K562 (cell line): Measurements from ENCODE around the gene CCDC54. TPM values are rescaled to one million over a fixed set of nuclear protein-coding genes. Genes with fewer than 3 reads are reported as not detected.

Experiments used
- ATAC-seq: fragments of 200-7000 bp; cut with Tn5 transposase; 3 replicates; pipeline ENCODE4 v1.9.1; 2020; ENCODE audit warnings: moderate library complexity
- BruUV-seq: library from RNA; stranded (reverse); fragments of 400-500 nt; replicated peaks from 2 replicates; lab custom pipeline; 2021; lab: Mats Ljungman, UMichigan
- CTCF ChIA-PET: fragments of 300-600 bp; formaldehyde crosslinking; extraction: SDS; loops from one replicate; lab custom pipeline; 2021; ENCODE audit warnings: low intra/inter-chr PET ratio; lab: Yijun Ruan, JAX
- POLR2A ChIA-PET: fragments of 300-600, 350-650 bp; sonication (Branson Sonifier 250); formaldehyde crosslinking; extraction: SDS; loops from one replicate; lab custom pipeline; 2021; ENCODE audit warnings: antibody characterized with exemption, inconsistent platforms; lab: Yijun Ruan, JAX
- DNase-seq, 4 experiments: peaks; one replicate each; pipeline versions ENCODE4 v3.0.0 to v3.0.0-alpha.2; 2011 to 2018; ENCODE audit warnings: low spot score in 3 of 4, mixed read lengths in 3 of 4; ENCODE audit errors: extremely low read depth in 1 of 4
- FAIRE-seq: peaks from 2 replicates; lab custom pipeline; 2011; peaks lifted over from hg19 to GRCh38; lab: Jason Lieb, UNC
- H2AFZ ChIP-seq: 2 replicates; pipeline ENCODE4 v1.6.0; 2011; ENCODE audit warnings: low read depth, low read length, control low read depth, inconsistent platforms
- H3K27ac ChIP-seq: fragments of 200-600 bp; 3 replicates; pipeline ENCODE4 v1.8.0; 2011; ENCODE audit warnings: low read depth, mild to moderate bottlenecking, control low read depth, inconsistent platforms, low read length, moderate library complexity, mixed read lengths; ENCODE audit errors: extremely low read depth
- H3K27me3 ChIP-seq, 2 experiments: fragments of 300-600 bp in 1 of 2; 2 replicates in 1 of 2; 3 replicates in 1 of 2; pipeline versions ENCODE4 v1.6.0 to v1.8.0; 2011; ENCODE audit warnings: inconsistent platforms in 2 of 2, low read length in 2 of 2, mild to moderate bottlenecking in 1 of 2, mixed read lengths in 1 of 2, moderate library complexity in 1 of 2; ENCODE audit not compliant: control insufficient read depth in 2 of 2, insufficient read depth in 2 of 2
- H3K36me3 ChIP-seq: fragments of 300-600 bp; 3 replicates; pipeline ENCODE4 v1.8.0; 2011; ENCODE audit warnings: mild to moderate bottlenecking, low read length, inconsistent platforms; ENCODE audit not compliant: control insufficient read depth, insufficient read depth
- H3K4me1 ChIP-seq, 2 experiments: fragments of 200-600 bp in 1 of 2; replicated peaks in 1 of 2; 2 replicates in 1 of 2; 3 replicates in 1 of 2; pipeline versions ENCODE4 v1.5.1 to v1.8.0; 2011; ENCODE audit warnings: inconsistent platforms in 2 of 2, low read length in 2 of 2, mild to moderate bottlenecking in 1 of 2, mixed read lengths in 1 of 2, moderate library complexity in 1 of 2; ENCODE audit not compliant: control insufficient read depth in 2 of 2, insufficient read depth in 2 of 2
- H3K4me2 ChIP-seq: 2 replicates; pipeline ENCODE4 v1.6.1; 2011; ENCODE audit warnings: low read length, control low read depth, inconsistent platforms, mixed read lengths; ENCODE audit not compliant: insufficient read depth
- H3K4me3 ChIP-seq: fragments of 200-600 bp; sonication (generic), shearing (Covaris generic); 2 replicates; pipeline ENCODE4 v1.5.1; 2016; ENCODE audit warnings: control low read depth, inconsistent platforms
- H3K79me2 ChIP-seq: fragments of 200-600 bp; 3 replicates; pipeline ENCODE4 v1.8.0; 2011; ENCODE audit warnings: low read length, inconsistent platforms; ENCODE audit not compliant: control insufficient read depth, insufficient read depth
- H3K9ac ChIP-seq, 2 experiments: 2 replicates each; pipeline versions ENCODE4 v1.6.0 to v1.6.1; 2011; ENCODE audit warnings: low read depth in 2 of 2, low read length in 2 of 2, control low read depth in 1 of 2, inconsistent platforms in 1 of 2, mild to moderate bottlenecking in 1 of 2, mixed read lengths in 1 of 2; ENCODE audit not compliant: insufficient read depth in 1 of 2
- H3K9me1 ChIP-seq: one replicate; pipeline ENCODE4 v1.6.0; 2011; ENCODE audit warnings: inconsistent platforms, mild to moderate bottlenecking, low read length, moderate library complexity; ENCODE audit not compliant: control insufficient read depth, insufficient read depth
- H3K9me3 ChIP-seq: replicated peaks from 2 replicates; pipeline ENCODE4 v1.5.1; 2011; ENCODE audit warnings: low read depth, low read length, inconsistent platforms; ENCODE audit not compliant: control insufficient read depth, insufficient read depth
- H4K20me1 ChIP-seq: replicated peaks from 2 replicates; pipeline ENCODE4 v1.6.1; 2011; ENCODE audit warnings: low read length, inconsistent platforms, mixed read lengths; ENCODE audit not compliant: control insufficient read depth, insufficient read depth
- C11orf30 ChIP-seq: fragments of 450-650 bp; IDR thresholded peaks from 2 replicates; pipeline ENCODE4 v1.6.1; 2016; ENCODE audit warnings: low read depth, mild to moderate bottlenecking
- CBX3 ChIP-seq, 2 experiments: IDR thresholded peaks; 1 replicate in 1 of 2; 2 replicates in 1 of 2; pipeline ENCODE4 v1.6.1; 2012; ENCODE audit warnings: inconsistent platforms in 2 of 2, low read length in 2 of 2, borderline replicate concordance in 1 of 2, control low read depth in 1 of 2
- CBX5 ChIP-seq: IDR thresholded peaks from 2 replicates; pipeline ENCODE4 v1.6.1; 2014; ENCODE audit warnings: low read depth, borderline replicate concordance
- E2F8 ChIP-seq: fragments of 450-650 bp; IDR thresholded peaks from 2 replicates; pipeline ENCODE4 v1.7.1; 2018; ENCODE audit warnings: mild to moderate bottlenecking, low read depth; ENCODE audit not compliant: partially characterized antibody
- ELK1 ChIP-seq: sonication (generic); formaldehyde crosslinking; IDR thresholded peaks from 2 replicates; pipeline ENCODE4 v1.8.1; 2022; ENCODE audit warnings: missing genetic modification reagents
- NUFIP1 ChIP-seq: fragments of 450-650 bp; IDR thresholded peaks from 2 replicates; pipeline ENCODE4 v1.6.1; 2018; ENCODE audit not compliant: partially characterized antibody
- TBL1XR1 ChIP-seq, 2 experiments: IDR thresholded peaks; 2 replicates each; pipeline ENCODE4 v1.6.1; 2012; ENCODE audit warnings: improper control_type of control experiment in 2 of 2, low read length in 2 of 2, mild to moderate bottlenecking in 1 of 2
- TRIM28 ChIP-seq: fragments of 450-650 bp; IDR thresholded peaks from 2 replicates; pipeline ENCODE4 v1.6.1; 2017
- WGBS: fragments of 100-300 bp; shearing (Covaris generic); methylation state at CpG from one replicate; pipeline ENCODE4 v1.1.6; 2016; ENCODE audit warnings: low coverage, mixed read lengths; ENCODE audit not compliant: insufficient coverage; ENCODE audit errors: missing lambda C conversion rate; 5-methylcytosine and 5-hydroxymethylcytosine counted together
- in situ Hi-C: fragments of 300-500 bp; cut with MboI; formaldehyde crosslinking; loops from 4 replicates; pipeline ENCODE4 v1.15.0; 2018; ENCODE audit warnings: inconsistent platforms, mixed read lengths
- intact Hi-C: fragments of 100-400 bp; cut with micrococcal nuclease; formaldehyde crosslinking; loops from 2 replicates; pipeline ENCODE4 v1.14.2; 2022
- polyA plus RNA-seq, 8 experiments: library from polyadenylated mRNA; depleted of rRNA in 4 of 8; stranded (reverse) in 5 of 8; unstranded in 3 of 8; fragments of >200 nt; fragmentation: Nextera tagmentation in 2 of 8; fragmentation: Illumina TruSeq in 1 of 8; extraction: Ambion mirVana in 2 of 8; extraction: Trizol in 1 of 8; gene quantifications; 2 replicates each; pipeline versions ENCODE4 v1.2.1 to v1.2.3, GENCODE V29; 2011 to 2014; ENCODE audit warnings: inconsistent platforms in 1 of 8, missing spikeins in 1 of 8
- total RNA-seq, 7 experiments: library from RNA; depleted of rRNA in 6 of 7; stranded (reverse); fragments of >200 nt in 6 of 7; fragmentation: Illumina TruSeq in 2 of 7; extraction: Trizol in 2 of 7; gene quantifications; 2 replicates each; pipeline versions ENCODE4 v1.2.1 to v1.2.3, GENCODE V29; 2011 to 2021; ENCODE audit warnings: low replicate concordance in 1 of 7

Gene CCDC54
- total and polyA plus RNA-seq, 9 of the 15 experiments (the other 6 are each of a cell fraction or from before 2014, with no cell fraction given), result not detected

- Histone ChIP-seq H3K9me3 (no peaks in the 10 kb centered on the region; the same call in 1 of the 2 replicates), H3K27me3 (no peaks in the 10 kb centered on the region), H3K36me3 (no peaks in the 10 kb centered on the region), H3K4me1 (no peaks in the 10 kb centered on the region), H3K79me2 (no peaks in the 10 kb centered on the region), H3K27ac (no peak overlapping the region), H3K4me3 (no peak overlapping the region), H4K20me1 (no peaks in the 10 kb centered on the region), H3K4me2 (no peak overlapping the region)
- ChIA-PET CTCF (no interaction called here), POLR2A (no interaction called here)
- no TSS peak for BruUV-seq
- intact Hi-C loops, result no loop called here
- no peak for ATAC-seq
- no peak for DNase-seq
- TF ChIP-seq TRIM28 (peak; percentile 64; the same call in 1 of the 2 replicates), E2F8 (no peak), NUFIP1 (no peak), CBX5 (0 out of 2 replicates have a peak, but pooled peaks have one; percentile 46), TBL1XR1 (IDR thresholded peaks at IDR 0.05; ENCODE audit: low read length in 2 of 2) (no peak), C11orf30 (no peak), ELK1 (CRISPR knock-in tag) (no peak), CBX3 (IDR thresholded peaks at IDR 0.05; ENCODE audit: borderline replicate concordance in 1 of 2, low read length in 2 of 2) (0 out of 3 replicates have a peak, but pooled peaks of 1 of the 2 experiments have one; percentile 31)
- TF ChIP-seq, all 486 proteins: peak for 3
- in situ Hi-C loops, result no loop called here
- Histone ChIP-seq H2AFZ (no peak overlapping the region), H3K9ac (no peak overlapping the region), H3K9me1 (no peaks in the 10 kb centered on the region)
- FAIRE-seq, result no peak
- WGBS, result 0% methylated on average over 2 of the region's 2 CpGs
Observed at GRCh38 chr3:107409365-107409764, 32.1 kb downstream of the CCDC54 start.
